ENCODE measurements around the gene GMEB1.
A peak's percentile ranks its signal among the peaks of the same experiment; 100 is the strongest.
"Not testable (repeated sequence)": the region's sequence is repeated elsewhere in the genome, so short reads cannot be mapped to it uniquely, and the experiment has no call there.

The GMEB1 gene

GRCh38 chr1:28668191-28668955 is at the start of gene GMEB1:
TSS of gene GMEB1 (plus strand) at chr1:28668784. CDS start at chr1:28683613, 14,829 bp downstream.
- peak within 1 kb of the TSS; percentile 90 for H3K9ac ChIP-seq (ENCODE audit: low read depth, low read length)
- H3K9me3 ChIP-seq (ENCODE audit: insufficient read depth, low read depth, low read length) = no peaks in the 10 kb centered on the region
- H3K36me3 ChIP-seq (ENCODE audit: insufficient read depth, low read depth, low read length) = no peaks in the 10 kb centered on the region
- H3K4me3 ChIP-seq (ENCODE audit: low read length) = peak within 1 kb of the TSS; percentile 80
- no peaks in the 10 kb centered on the region; the same call in 1 of the 2 replicates for H3K4me1 ChIP-seq (ENCODE audit: insufficient read depth, low read length)
- no peaks in the 10 kb centered on the region for H3K27me3 ChIP-seq (ENCODE audit: insufficient read depth, low read length)
- H3K27ac ChIP-seq (ENCODE audit: low read length) = peak within 1 kb of the TSS; percentile 94

GRCh38 chr1:28631713-28632112 is 36.9 kb upstream of the GMEB1 start:
- Histone ChIP-seq H3K27ac (ENCODE audit: low read length) (no peak overlapping the region), H3K9ac (ENCODE audit: low read depth, low read length) (no peak overlapping the region), H3K9me3 (ENCODE audit: insufficient read depth, low read depth, low read length) (no peaks in the 10 kb centered on the region), H3K4me1 (ENCODE audit: insufficient read depth, low read length) (no peaks in the 10 kb centered on the region), H3K4me3 (ENCODE audit: low read length) (no peak overlapping the region), H3K36me3 (ENCODE audit: insufficient read depth, low read depth, low read length) (no peaks in the 10 kb centered on the region), H3K27me3 (ENCODE audit: insufficient read depth, low read length) (no peaks in the 10 kb centered on the region)

- Histone ChIP-seq H3K9ac (ENCODE audit: low read depth, low read length) (no peak overlapping the region), H3K9me3 (ENCODE audit: insufficient read depth, low read depth, low read length) (no peaks in the 10 kb centered on the region), H3K27me3 (ENCODE audit: insufficient read depth, low read length) (no peaks in the 10 kb centered on the region), H3K27ac (ENCODE audit: low read length) (no peak overlapping the region), H3K4me3 (ENCODE audit: low read length) (no peak overlapping the region), H3K4me1 (ENCODE audit: insufficient read depth, low read length) (no peaks in the 10 kb centered on the region), H3K36me3 (ENCODE audit: insufficient read depth, low read depth, low read length) (no peaks in the 10 kb centered on the region)
These were observed 36.0 kb upstream of the GMEB1 start for GRCh38 chr1:28632560-28632959.

- H3K27ac ChIP-seq (ENCODE audit: low read length) = no peak overlapping the region
- no peaks in the 10 kb centered on the region for H3K36me3 ChIP-seq (ENCODE audit: insufficient read depth, low read depth, low read length)
- H3K4me1 ChIP-seq (ENCODE audit: insufficient read depth, low read length) = peaks cover 4% of the 10 kb centered on the region; the same call in 1 of the 2 replicates
- no peaks in the 10 kb centered on the region for H3K9me3 ChIP-seq (ENCODE audit: insufficient read depth, low read depth, low read length)
- H3K9ac ChIP-seq (ENCODE audit: low read depth, low read length) = no peak overlapping the region
- H3K27me3 ChIP-seq (ENCODE audit: insufficient read depth, low read length) = no peaks in the 10 kb centered on the region
- no peak overlapping the region for H3K4me3 ChIP-seq (ENCODE audit: low read length)
These were observed 27.8 kb upstream of the GMEB1 start for GRCh38 chr1:28640766-28641165.

GRCh38 chr1:28642056-28642846 is 26.3 kb upstream of the GMEB1 start:
- Histone ChIP-seq H3K4me3 (ENCODE audit: low read length) (peak overlapping the region; percentile 89), H3K4me1 (ENCODE audit: insufficient read depth, low read length) (peaks cover 4% of the 10 kb centered on the region; the same call in 1 of the 2 replicates), H3K27me3 (ENCODE audit: insufficient read depth, low read length) (no peaks in the 10 kb centered on the region), H3K27ac (ENCODE audit: low read length) (peak overlapping the region; percentile 29), H3K9me3 (ENCODE audit: insufficient read depth, low read depth, low read length) (no peaks in the 10 kb centered on the region), H3K9ac (ENCODE audit: low read depth, low read length) (peak overlapping the region; percentile 93), H3K36me3 (ENCODE audit: insufficient read depth, low read depth, low read length) (no peaks in the 10 kb centered on the region)

- Histone ChIP-seq H3K4me3 (ENCODE audit: low read length) (peak within 1 kb of the TSS; percentile 89), H3K9ac (ENCODE audit: low read depth, low read length) (peak within 1 kb of the TSS; percentile 93), H3K9me3 (ENCODE audit: insufficient read depth, low read depth, low read length) (no peaks in the 10 kb centered on the region), H3K4me1 (ENCODE audit: insufficient read depth, low read length) (peaks cover 4% of the 10 kb centered on the region; the same call in 1 of the 2 replicates), H3K36me3 (ENCODE audit: insufficient read depth, low read depth, low read length) (no peaks in the 10 kb centered on the region), H3K27me3 (ENCODE audit: insufficient read depth, low read length) (no peaks in the 10 kb centered on the region), H3K27ac (ENCODE audit: low read length) (peak within 1 kb of the TSS; percentile 67)
These were observed 25.5 kb upstream of the GMEB1 start, which contains the start of gene TAF12 for GRCh38 chr1:28642847-28643635. TSS of gene TAF12 (minus strand) at chr1:28643067. CDS start at chr1:28622081, 20,986 bp downstream.

GRCh38 chr1:28644494-28644893 is 24.1 kb upstream of the GMEB1 start:
- H3K9ac ChIP-seq (ENCODE audit: low read depth, low read length) = no peak overlapping the region

GRCh38 chr1:28645406-28645805 is 23.2 kb upstream of the GMEB1 start:
- H3K27ac ChIP-seq (ENCODE audit: low read length); H3K27me3 ChIP-seq (ENCODE audit: insufficient read depth, low read length); H3K9ac ChIP-seq (ENCODE audit: low read depth, low read length); H3K4me1 ChIP-seq (ENCODE audit: insufficient read depth, low read length); H3K9me3 ChIP-seq (ENCODE audit: insufficient read depth, low read depth, low read length); H3K4me3 ChIP-seq (ENCODE audit: low read length); H3K36me3 ChIP-seq (ENCODE audit: insufficient read depth, low read depth, low read length): not testable (repeated sequence)

More at GRCh38 chr1:28644494-28644893, 24.1 kb upstream of the GMEB1 start:
- no peaks in the 10 kb centered on the region for H3K36me3 ChIP-seq (ENCODE audit: insufficient read depth, low read depth, low read length)
- no peak overlapping the region for H3K27ac ChIP-seq (ENCODE audit: low read length)
- no peaks in the 10 kb centered on the region for H3K27me3 ChIP-seq (ENCODE audit: insufficient read depth, low read length)
- H3K4me3 ChIP-seq (ENCODE audit: low read length) = no peak overlapping the region
- no peaks in the 10 kb centered on the region for H3K9me3 ChIP-seq (ENCODE audit: insufficient read depth, low read depth, low read length)
- peaks cover 4% of the 10 kb centered on the region; the same call in 1 of the 2 replicates for H3K4me1 ChIP-seq (ENCODE audit: insufficient read depth, low read length)

- H3K9ac ChIP-seq (ENCODE audit: low read depth, low read length) = no peak overlapping the region
- H3K9me3 ChIP-seq (ENCODE audit: insufficient read depth, low read depth, low read length) = no peaks in the 10 kb centered on the region
- no peaks in the 10 kb centered on the region for H3K27me3 ChIP-seq (ENCODE audit: insufficient read depth, low read length)
- H3K36me3 ChIP-seq (ENCODE audit: insufficient read depth, low read depth, low read length) = no peaks in the 10 kb centered on the region
- no peak overlapping the region for H3K4me3 ChIP-seq (ENCODE audit: low read length)
- peaks cover 4% of the 10 kb centered on the region; the same call in 1 of the 2 replicates for H3K4me1 ChIP-seq (ENCODE audit: insufficient read depth, low read length)
- no peak overlapping the region for H3K27ac ChIP-seq (ENCODE audit: low read length)
These were observed 22.5 kb upstream of the GMEB1 start for GRCh38 chr1:28646040-28646439.

GRCh38 chr1:28648008-28648473 is 20.5 kb upstream of the GMEB1 start:
- Histone ChIP-seq H3K4me3 (ENCODE audit: low read length) (peak overlapping the region; percentile 62), H3K9ac (ENCODE audit: low read depth, low read length) (peak overlapping the region; percentile 90), H3K4me1 (ENCODE audit: insufficient read depth, low read length) (no peaks in the 10 kb centered on the region; the same call in 1 of the 2 replicates), H3K36me3 (ENCODE audit: insufficient read depth, low read depth, low read length) (no peaks in the 10 kb centered on the region), H3K9me3 (ENCODE audit: insufficient read depth, low read depth, low read length) (no peaks in the 10 kb centered on the region), H3K27ac (ENCODE audit: low read length) (peak overlapping the region; percentile 95), H3K27me3 (ENCODE audit: insufficient read depth, low read length) (no peaks in the 10 kb centered on the region)
